Measurements from ENCODE around the gene NEDD8. TPM values are rescaled to one million over a fixed set of nuclear protein-coding genes. Genes with fewer than 3 reads are reported as not detected.

Gene NEDD8
- total RNA-seq, 4 donors from 2014 or later: 61.2 to 1,004 (median 192) TPM

DNA sequence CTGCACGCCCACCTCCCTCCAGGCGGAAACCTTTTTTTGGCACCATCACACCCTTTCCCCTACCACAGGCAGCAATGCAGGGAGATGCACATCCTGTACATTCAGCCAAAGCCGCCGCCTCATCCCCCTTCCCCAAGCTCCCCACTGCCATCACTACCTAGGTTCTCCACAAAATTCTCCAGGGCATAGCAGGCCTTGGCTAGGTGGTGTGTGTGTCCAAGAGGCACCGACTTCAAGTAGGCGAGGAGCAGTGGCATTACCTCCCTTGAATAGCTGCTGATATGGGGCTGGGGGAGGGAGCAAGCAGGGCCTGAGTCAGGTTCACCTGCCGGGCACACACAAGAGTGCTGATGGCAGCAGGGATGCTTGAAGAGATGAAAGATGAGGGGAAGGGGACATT is 47.1 kb downstream of the NEDD8 start:
- no peak overlapping the region for H3K27ac ChIP-seq
- intact Hi-C loops (cut with DNase I; ENCODE audit: low total_unique reads): no loop called here

DNA sequence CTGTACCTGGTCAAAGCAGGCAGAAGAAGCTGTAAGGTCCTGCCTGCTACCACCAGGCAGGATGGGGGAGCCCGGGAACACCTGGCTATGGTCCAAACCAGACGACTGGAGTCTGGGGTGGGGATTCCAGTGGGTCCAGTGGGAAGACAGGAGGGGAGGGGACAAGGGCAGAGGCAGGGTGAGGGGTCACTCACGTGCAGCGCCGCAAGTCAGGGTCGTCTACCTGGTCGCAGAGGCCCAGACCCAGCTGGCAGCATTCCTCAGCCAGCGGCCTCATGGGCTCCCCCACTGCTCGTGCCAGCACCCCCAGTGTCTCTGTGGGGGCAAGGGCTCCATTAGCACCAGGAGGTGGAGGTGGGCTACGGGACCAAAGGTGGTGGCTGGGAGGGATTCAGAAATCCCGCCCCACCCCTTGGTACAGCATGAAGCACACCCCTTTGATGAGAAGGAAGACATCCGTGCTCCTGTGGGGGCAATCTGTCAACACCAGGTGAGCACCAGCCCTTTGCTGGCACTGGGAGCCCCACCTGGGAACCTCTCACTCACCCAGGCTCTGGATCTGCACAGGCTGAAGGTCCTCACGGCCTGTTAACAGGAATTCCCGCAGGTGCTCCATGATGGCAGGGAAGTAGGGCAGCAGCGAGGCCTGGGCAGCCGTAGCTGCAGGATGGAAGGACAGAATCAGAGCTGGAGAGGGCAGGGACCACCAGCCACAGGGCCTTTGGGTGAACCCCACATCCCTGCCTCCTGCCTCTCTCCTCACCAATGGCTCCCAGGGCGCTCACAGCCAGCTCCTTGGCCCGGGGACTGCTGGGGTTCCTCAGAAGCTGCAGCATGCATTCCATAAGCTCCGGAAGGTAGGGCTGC is 47.8 kb downstream of the NEDD8 start:
- DNase-seq: no peak
- Histone ChIP-seq H3K4me3 (no peak overlapping the region), H3K36me3 (no peaks in the 10 kb centered on the region), H3K9me3 (no peaks in the 10 kb centered on the region), H3K4me1 (no peaks in the 10 kb centered on the region), H3K27ac (no peak overlapping the region), H3K27me3 (no peaks in the 10 kb centered on the region)
- TF ChIP-seq, protein P1, sequence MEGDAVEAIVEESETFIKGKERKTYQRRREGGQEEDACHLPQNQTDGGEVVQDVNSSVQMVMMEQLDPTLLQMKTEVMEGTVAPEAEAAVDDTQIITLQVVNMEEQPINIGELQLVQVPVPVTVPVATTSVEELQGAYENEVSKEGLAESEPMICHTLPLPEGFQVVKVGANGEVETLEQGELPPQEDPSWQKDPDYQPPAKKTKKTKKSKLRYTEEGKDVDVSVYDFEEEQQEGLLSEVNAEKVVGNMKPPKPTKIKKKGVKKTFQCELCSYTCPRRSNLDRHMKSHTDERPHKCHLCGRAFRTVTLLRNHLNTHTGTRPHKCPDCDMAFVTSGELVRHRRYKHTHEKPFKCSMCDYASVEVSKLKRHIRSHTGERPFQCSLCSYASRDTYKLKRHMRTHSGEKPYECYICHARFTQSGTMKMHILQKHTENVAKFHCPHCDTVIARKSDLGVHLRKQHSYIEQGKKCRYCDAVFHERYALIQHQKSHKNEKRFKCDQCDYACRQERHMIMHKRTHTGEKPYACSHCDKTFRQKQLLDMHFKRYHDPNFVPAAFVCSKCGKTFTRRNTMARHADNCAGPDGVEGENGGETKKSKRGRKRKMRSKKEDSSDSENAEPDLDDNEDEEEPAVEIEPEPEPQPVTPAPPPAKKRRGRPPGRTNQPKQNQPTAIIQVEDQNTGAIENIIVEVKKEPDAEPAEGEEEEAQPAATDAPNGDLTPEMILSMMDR (IDR thresholded peaks at IDR 0.05): no peak
- TF ChIP-seq POLR2A (IDR thresholded peaks at IDR 0.05): no peak
- intact Hi-C loops (cut with DNase I; ENCODE audit: low total_unique reads): no loop called here

More for the DNA sequence above, 47.1 kb downstream of the NEDD8 start:
- TF ChIP-seq, protein P1 (IDR thresholded peaks at IDR 0.05): no peak
- TF ChIP-seq POLR2A (IDR thresholded peaks at IDR 0.05): no peak
- H3K4me3 ChIP-seq: no peak overlapping the region
- no peak for DNase-seq
- no peaks in the 10 kb centered on the region for H3K36me3 ChIP-seq
- no peaks in the 10 kb centered on the region for H3K4me1 ChIP-seq
- no peaks in the 10 kb centered on the region for H3K9me3 ChIP-seq
- no peaks in the 10 kb centered on the region for H3K27me3 ChIP-seq

DNA sequence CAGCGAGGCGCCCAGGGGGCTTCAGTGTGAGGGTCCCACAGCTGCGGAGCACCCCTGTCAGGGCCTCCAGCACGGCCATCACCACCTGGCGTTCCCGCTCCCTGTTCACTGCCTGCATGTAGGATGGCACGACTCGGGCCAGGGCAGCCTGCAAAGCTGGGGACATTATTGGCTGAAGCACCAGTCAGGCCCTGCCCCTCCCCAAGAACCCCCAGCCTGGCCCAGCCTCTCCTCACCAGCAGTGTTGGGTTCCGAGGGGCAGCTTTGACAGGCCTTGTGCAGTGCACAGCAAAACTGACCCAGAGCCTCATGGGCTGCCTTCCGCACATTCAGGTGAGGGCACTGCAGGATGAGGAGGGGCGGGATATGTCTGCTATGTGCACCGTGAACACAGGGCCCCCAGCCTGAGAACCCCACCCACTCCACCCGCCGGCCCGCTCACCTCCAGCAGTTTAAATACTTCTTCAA is 49.1 kb downstream of the NEDD8 start:
- Histone ChIP-seq H3K9me3 (no peaks in the 10 kb centered on the region), H3K4me1 (no peaks in the 10 kb centered on the region), H3K4me3 (no peak overlapping the region), H3K27me3 (no peaks in the 10 kb centered on the region), H3K27ac (no peak overlapping the region), H3K36me3 (no peaks in the 10 kb centered on the region)
- TF ChIP-seq, protein P1 (IDR thresholded peaks at IDR 0.05): no peak
- TF ChIP-seq POLR2A (IDR thresholded peaks at IDR 0.05): no peak
- intact Hi-C loops (cut with DNase I; ENCODE audit: low total_unique reads): no loop called here
- no peak for DNase-seq

DNA sequence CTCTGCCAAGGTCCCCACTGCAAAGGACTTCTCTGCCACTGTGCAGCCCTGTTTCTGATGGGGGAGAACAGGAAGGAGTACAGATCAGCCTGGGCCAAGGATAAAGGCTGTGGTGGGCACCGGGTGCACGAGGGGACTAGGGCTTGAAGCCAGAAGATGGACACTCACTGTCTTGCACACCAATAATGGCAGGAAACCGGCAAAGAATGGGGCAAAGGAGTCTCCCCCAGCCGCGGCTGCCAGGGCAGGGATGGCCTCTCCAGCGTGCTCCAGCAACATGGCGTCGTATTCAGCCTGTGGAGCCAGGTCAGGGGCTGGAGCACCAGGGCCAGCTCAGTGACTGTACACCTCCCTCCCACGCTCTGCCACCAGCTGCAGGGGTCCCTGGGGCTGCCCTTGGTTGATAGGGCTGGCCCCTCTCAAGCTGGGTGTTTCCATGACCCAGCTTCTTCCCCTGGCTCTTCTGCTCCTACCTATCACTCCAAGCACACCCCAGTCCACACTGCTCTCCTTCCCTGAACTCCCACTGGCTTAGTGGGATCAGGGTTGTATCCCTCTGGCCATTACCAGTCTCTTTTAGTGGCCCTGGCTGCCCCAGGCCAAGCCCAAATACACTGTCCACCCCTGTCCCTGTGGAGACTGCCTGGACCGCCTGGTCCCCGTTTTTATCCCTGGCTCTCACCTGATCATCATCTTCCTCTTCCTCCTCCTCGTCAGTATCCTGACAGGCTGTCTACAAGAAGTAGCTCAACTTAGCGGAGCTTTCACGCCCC is 49.9 kb downstream of the NEDD8 start:
- no peak for DNase-seq
- Histone ChIP-seq H3K4me3 (no peak overlapping the region), H3K9me3 (no peaks in the 10 kb centered on the region), H3K4me1 (no peaks in the 10 kb centered on the region), H3K27ac (no peak overlapping the region), H3K27me3 (no peaks in the 10 kb centered on the region), H3K36me3 (no peaks in the 10 kb centered on the region)
- no peak for TF ChIP-seq POLR2A (IDR thresholded peaks at IDR 0.05)
- TF ChIP-seq, protein P1 (IDR thresholded peaks at IDR 0.05): no peak
- intact Hi-C loops (cut with DNase I; ENCODE audit: low total_unique reads): no loop called here

Data from uterus (tissue), 4 donors.